Measurements from ENCODE around the gene FXYD7. TPM values are rescaled to one million over a fixed set of nuclear protein-coding genes. Genes with fewer than 3 reads are reported as not detected.

FXYD7 gene
- polyA plus RNA-seq, 1 donor from 2014 or later = 35.7 TPM

DNA sequence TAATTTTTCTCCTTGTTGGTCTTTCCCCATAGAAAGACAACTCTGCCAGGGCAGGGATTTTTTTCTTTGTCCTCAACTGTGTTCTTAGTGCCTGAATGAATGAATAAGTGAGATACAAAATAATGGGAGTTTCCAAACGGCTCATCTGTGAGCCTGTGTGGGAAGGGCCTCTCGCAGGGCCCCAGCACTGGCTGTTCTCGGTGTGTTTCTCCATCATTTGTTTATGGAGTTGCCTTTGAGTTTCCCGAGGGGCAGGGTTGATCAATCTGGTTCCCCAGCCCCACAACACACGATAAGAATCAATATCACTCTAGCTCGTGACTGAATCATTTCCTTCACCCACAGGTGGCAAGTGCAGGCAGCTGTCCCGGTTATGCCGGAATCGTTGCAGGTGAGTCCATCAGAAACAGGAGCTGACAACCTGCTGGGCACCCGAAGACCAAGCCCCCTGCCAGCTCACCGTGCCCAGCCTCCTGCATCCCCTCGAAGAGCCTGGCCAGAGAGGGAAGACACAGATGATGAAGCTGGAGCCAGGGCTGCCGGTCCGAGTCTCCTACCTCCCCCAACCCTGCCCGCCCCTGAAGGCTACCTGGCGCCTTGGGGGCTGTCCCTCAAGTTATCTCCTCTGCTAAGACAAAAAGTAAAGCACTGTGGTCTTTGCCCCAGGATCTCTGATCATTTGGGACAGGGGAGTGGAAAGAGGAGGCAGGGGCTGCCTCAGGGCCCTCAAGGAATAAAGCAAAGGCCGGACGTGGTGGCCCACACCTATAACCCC is 26.4 kb downstream of the FXYD7 start:
- Histone ChIP-seq H3K4me2 (ENCODE audit: low read length) (no peak overlapping the region), H3K9me2 (ENCODE audit: insufficient read depth, low read length) (no peaks in the 10 kb centered on the region), H3K9me3 (ENCODE audit: low read length) (no peaks in the 10 kb centered on the region), H2AFZ (ENCODE audit: low read depth, low read length) (no peak overlapping the region), H3F3A (ENCODE audit: insufficient read depth, low read length, poor library complexity, severe bottlenecking) (no peaks in the 10 kb centered on the region), H3K4me3 (ENCODE audit: low read length) (no peak overlapping the region), H3K36me3 (ENCODE audit: insufficient read depth, low read length) (no peaks in the 10 kb centered on the region), H3K27ac (ENCODE audit: low read length) (no peak overlapping the region), H3K79me2 (replicated peaks; ENCODE audit: insufficient read depth, low read length) (no peaks in the 10 kb centered on the region), H3K9ac (ENCODE audit: low read length) (no peak overlapping the region), H3K27me3 (ENCODE audit: insufficient read depth, low read depth, low read length) (no peaks in the 10 kb centered on the region), H4K20me1 (ENCODE audit: insufficient read depth) (no peaks in the 10 kb centered on the region)
- TF ChIP-seq EP300 (conservative IDR thresholded peaks at IDR 0.05; ENCODE audit: poor library complexity, severe bottlenecking) = no peak
- no peak for TF ChIP-seq POLR2AphosphoS5 (IDR thresholded peaks at IDR 0.05)
- no peak for TF ChIP-seq TAF1 (IDR thresholded peaks at IDR 0.05; ENCODE audit: low read depth)
- no peak for TF ChIP-seq RAD21 (conservative IDR thresholded peaks at IDR 0.05)
- TF ChIP-seq EZH2 (IDR thresholded peaks at IDR 0.05; ENCODE audit: borderline replicate concordance, insufficient read depth, low read length, poor library complexity, severe bottlenecking) = no peak
- TF ChIP-seq, protein P1, sequence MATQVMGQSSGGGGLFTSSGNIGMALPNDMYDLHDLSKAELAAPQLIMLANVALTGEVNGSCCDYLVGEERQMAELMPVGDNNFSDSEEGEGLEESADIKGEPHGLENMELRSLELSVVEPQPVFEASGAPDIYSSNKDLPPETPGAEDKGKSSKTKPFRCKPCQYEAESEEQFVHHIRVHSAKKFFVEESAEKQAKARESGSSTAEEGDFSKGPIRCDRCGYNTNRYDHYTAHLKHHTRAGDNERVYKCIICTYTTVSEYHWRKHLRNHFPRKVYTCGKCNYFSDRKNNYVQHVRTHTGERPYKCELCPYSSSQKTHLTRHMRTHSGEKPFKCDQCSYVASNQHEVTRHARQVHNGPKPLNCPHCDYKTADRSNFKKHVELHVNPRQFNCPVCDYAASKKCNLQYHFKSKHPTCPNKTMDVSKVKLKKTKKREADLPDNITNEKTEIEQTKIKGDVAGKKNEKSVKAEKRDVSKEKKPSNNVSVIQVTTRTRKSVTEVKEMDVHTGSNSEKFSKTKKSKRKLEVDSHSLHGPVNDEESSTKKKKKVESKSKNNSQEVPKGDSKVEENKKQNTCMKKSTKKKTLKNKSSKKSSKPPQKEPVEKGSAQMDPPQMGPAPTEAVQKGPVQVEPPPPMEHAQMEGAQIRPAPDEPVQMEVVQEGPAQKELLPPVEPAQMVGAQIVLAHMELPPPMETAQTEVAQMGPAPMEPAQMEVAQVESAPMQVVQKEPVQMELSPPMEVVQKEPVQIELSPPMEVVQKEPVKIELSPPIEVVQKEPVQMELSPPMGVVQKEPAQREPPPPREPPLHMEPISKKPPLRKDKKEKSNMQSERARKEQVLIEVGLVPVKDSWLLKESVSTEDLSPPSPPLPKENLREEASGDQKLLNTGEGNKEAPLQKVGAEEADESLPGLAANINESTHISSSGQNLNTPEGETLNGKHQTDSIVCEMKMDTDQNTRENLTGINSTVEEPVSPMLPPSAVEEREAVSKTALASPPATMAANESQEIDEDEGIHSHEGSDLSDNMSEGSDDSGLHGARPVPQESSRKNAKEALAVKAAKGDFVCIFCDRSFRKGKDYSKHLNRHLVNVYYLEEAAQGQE (IDR thresholded peaks at IDR 0.05; ENCODE audit: borderline replicate concordance) = no peak
- no peak for TF ChIP-seq SMC3 (conservative IDR thresholded peaks at IDR 0.05; ENCODE audit: poor library complexity)
- no peak for TF ChIP-seq MXI1 (conservative IDR thresholded peaks at IDR 0.05; ENCODE audit: poor library complexity, severe bottlenecking)

DNA sequence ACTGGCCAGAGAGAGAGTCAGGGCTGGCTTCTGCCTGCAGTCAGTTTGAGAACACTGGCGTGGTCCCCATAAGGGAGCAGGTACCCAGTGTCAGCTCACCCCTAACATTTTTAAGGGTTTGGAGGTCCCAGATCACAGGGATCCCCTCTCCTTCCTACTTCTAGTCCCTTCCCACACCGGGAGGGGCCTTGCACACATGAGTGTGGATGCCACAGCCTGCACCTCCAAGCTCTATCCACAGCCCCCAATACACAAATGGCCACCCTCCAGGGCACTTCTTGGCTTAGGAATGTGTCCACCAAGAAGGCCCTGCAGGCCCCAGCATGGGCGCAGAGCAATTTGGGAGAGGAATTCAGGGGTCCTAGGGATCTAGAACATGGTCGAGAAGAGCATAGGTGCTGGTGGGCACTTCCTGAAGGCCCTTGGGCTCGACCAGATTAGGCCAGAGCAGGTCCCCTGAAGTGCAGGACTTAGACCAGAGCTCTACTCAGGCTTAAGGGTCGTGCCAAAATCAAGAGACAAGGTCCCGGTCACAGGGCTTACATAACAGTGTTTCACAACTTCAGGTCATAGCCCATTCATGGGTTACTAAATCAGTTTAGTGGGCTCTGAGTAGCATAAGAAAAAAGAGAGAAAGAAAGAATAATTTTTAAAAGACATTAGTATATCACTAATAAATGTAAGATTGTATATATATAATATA is 27.5 kb downstream of the FXYD7 start:
- Histone ChIP-seq H3K9me3 (ENCODE audit: low read length) (no peaks in the 10 kb centered on the region), H3K9me2 (ENCODE audit: insufficient read depth, low read length) (no peaks in the 10 kb centered on the region), H3K4me2 (ENCODE audit: low read length) (no peak overlapping the region), H3K27ac (ENCODE audit: low read length) (no peak overlapping the region), H3K36me3 (ENCODE audit: insufficient read depth, low read length) (no peaks in the 10 kb centered on the region), H3K27me3 (ENCODE audit: insufficient read depth, low read depth, low read length) (no peaks in the 10 kb centered on the region), H3K9ac (ENCODE audit: low read length) (no peak overlapping the region), H4K20me1 (ENCODE audit: insufficient read depth) (no peaks in the 10 kb centered on the region), H3F3A (ENCODE audit: insufficient read depth, low read length, poor library complexity, severe bottlenecking) (no peaks in the 10 kb centered on the region), H2AFZ (ENCODE audit: low read depth, low read length) (no peak overlapping the region), H3K4me3 (ENCODE audit: low read length) (no peak overlapping the region), H3K79me2 (replicated peaks; ENCODE audit: insufficient read depth, low read length) (no peaks in the 10 kb centered on the region)
- TF ChIP-seq, protein P1 (IDR thresholded peaks at IDR 0.05; ENCODE audit: borderline replicate concordance) = no peak
- TF ChIP-seq, protein P2, sequence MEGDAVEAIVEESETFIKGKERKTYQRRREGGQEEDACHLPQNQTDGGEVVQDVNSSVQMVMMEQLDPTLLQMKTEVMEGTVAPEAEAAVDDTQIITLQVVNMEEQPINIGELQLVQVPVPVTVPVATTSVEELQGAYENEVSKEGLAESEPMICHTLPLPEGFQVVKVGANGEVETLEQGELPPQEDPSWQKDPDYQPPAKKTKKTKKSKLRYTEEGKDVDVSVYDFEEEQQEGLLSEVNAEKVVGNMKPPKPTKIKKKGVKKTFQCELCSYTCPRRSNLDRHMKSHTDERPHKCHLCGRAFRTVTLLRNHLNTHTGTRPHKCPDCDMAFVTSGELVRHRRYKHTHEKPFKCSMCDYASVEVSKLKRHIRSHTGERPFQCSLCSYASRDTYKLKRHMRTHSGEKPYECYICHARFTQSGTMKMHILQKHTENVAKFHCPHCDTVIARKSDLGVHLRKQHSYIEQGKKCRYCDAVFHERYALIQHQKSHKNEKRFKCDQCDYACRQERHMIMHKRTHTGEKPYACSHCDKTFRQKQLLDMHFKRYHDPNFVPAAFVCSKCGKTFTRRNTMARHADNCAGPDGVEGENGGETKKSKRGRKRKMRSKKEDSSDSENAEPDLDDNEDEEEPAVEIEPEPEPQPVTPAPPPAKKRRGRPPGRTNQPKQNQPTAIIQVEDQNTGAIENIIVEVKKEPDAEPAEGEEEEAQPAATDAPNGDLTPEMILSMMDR (IDR thresholded peaks at IDR 0.05; ENCODE audit: poor library complexity, severe bottlenecking) = no peak

Measured in neural cell (in vitro differentiated cells).